Dermis microvascular lymphatic vessel endothelial cell (primary cell): ENCODE results near the gene FILIP1. TPM values are rescaled to one million over a fixed set of nuclear protein-coding genes. Genes with fewer than 3 reads are reported as not detected.

Source experiments
- DNase-seq, 2 donors: peaks; one replicate each; pipeline versions ENCODE4 v3.0.0 to v3.0.0-alpha.2; 2010; ENCODE audit warnings: low read depth in 2 of 2
- total RNA-seq: library from RNA; depleted of rRNA; stranded (reverse); fragments of >200 nt; gene quantifications from 2 replicates; pipeline ENCODE4 v1.2.1, GENCODE V29; 2014

The FILIP1 gene
- total RNA-seq, 1 donor from 2014 or later: 1.7 TPM

GRCh38 chr6:75386050-75386770 is 107.4 kb downstream of the FILIP1 start:
- no peak for DNase-seq

- DNase-seq: no peak
Observed at GRCh38 chr6:75384116-75384515, 109.5 kb downstream of the FILIP1 start.

- DNase-seq: no peak
Observed at GRCh38 chr6:75382634-75382900, 111.0 kb downstream of the FILIP1 start.

- peak; percentile 61 to 91 for DNase-seq
Observed at GRCh38 chr6:75381877-75382633, 111.5 kb downstream of the FILIP1 start.

- DNase-seq: no peak
Observed at GRCh38 chr6:75379536-75379935, 114.1 kb downstream of the FILIP1 start.

- DNase-seq: no peak
Observed at GRCh38 chr6:75378101-75378500, 115.5 kb downstream of the FILIP1 start.

- no peak for DNase-seq
Observed at GRCh38 chr6:75377386-75377785, 116.2 kb downstream of the FILIP1 start.

GRCh38 chr6:75376347-75377024 is 117.1 kb downstream of the FILIP1 start:
- peak in 1 of 2 donors; percentile 57 for DNase-seq

- DNase-seq: no peak
Observed at GRCh38 chr6:75374961-75375400, 118.6 kb downstream of the FILIP1 start.

- no peak for DNase-seq
Observed at GRCh38 chr6:75372884-75373283, 120.7 kb downstream of the FILIP1 start.

GRCh38 chr6:75370011-75370410 is 123.6 kb downstream of the FILIP1 start:
- DNase-seq: no peak

GRCh38 chr6:75368864-75369402 is 124.7 kb downstream of the FILIP1 start:
- DNase-seq: no peak

GRCh38 chr6:75368151-75368779 is 125.3 kb downstream of the FILIP1 start:
- DNase-seq: peak; percentile 41 to 78

GRCh38 chr6:75363304-75363703 is 130.3 kb downstream of the FILIP1 start:
- no peak for DNase-seq

- DNase-seq: no peak
Observed at GRCh38 chr6:75353644-75354043, 140.0 kb downstream of the FILIP1 start.

- no peak for DNase-seq
Observed at GRCh38 chr6:75351570-75351969, 142.0 kb downstream of the FILIP1 start.

- DNase-seq: no peak
Observed at GRCh38 chr6:75350808-75351207, 142.8 kb downstream of the FILIP1 start.

GRCh38 chr6:75350156-75350555 is 143.4 kb downstream of the FILIP1 start:
- no peak for DNase-seq

- peak in 1 of 2 donors; percentile 38 for DNase-seq
Observed at GRCh38 chr6:75349262-75349984, 144.2 kb downstream of the FILIP1 start.

- no peak for DNase-seq
Observed at GRCh38 chr6:75348882-75349261, 144.7 kb downstream of the FILIP1 start.
